IPS DF 19.7 (cell line): ENCODE measurements around the gene SNX19.
A peak's percentile ranks its signal among the peaks of the same experiment; 100 is the strongest.
"Not testable (repeated sequence)": the region's sequence is repeated elsewhere in the genome, so short reads cannot be mapped to it uniquely, and the experiment has no call there.

Experiments
- DNase-seq: peaks from one replicate; pipeline ENCODE4 v3.0.0-alpha.2; 2013; ENCODE audit warnings: low read depth, low spot score

SNX19 gene, protein sequence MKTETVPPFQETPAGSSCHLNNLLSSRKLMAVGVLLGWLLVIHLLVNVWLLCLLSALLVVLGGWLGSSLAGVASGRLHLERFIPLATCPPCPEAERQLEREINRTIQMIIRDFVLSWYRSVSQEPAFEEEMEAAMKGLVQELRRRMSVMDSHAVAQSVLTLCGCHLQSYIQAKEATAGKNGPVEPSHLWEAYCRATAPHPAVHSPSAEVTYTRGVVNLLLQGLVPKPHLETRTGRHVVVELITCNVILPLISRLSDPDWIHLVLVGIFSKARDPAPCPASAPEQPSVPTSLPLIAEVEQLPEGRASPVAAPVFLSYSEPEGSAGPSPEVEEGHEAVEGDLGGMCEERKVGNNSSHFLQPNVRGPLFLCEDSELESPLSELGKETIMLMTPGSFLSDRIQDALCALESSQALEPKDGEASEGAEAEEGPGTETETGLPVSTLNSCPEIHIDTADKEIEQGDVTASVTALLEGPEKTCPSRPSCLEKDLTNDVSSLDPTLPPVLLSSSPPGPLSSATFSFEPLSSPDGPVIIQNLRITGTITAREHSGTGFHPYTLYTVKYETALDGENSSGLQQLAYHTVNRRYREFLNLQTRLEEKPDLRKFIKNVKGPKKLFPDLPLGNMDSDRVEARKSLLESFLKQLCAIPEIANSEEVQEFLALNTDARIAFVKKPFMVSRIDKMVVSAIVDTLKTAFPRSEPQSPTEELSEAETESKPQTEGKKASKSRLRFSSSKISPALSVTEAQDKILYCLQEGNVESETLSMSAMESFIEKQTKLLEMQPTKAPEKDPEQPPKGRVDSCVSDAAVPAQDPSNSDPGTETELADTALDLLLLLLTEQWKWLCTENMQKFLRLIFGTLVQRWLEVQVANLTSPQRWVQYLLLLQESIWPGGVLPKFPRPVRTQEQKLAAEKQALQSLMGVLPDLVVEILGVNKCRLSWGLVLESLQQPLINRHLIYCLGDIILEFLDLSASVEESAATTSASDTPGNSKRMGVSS

DNA sequence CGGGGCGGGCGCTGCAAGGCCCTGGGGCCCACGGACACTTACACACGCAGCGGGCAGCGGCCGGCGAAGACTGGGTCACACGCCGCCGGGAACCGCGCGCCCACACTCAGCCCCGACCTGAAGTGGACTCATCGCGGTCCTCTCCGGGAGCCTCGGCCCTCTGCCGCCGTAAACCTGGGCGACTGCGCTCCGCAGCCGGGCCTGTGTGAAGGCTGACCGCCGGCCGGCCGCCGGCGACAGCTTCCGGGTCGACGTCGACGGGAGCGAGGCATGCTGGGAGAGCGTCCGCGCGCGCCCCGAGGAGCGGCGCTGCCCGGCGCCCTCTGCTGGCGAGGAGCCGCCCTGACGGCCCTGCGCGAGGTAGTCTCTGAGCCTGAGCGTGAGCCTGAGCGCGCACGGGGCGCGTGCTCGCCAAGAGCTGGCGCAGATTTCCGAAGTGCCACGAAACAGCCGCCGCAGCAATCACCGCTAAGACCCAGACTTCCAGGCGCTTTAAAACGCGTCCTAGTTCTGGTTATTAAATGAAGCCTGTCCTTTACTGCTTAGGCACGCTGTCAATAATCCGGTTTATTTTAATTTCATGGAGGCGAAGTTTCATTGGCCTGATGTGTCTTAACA lies at the start of gene SNX19:
SNX19 (minus strand) TSS at position 242 of the 618 bp plus-strand sequence. CDS start 540 bp downstream, outside the sequence.
- peak; percentile 35 for DNase-seq

DNA sequence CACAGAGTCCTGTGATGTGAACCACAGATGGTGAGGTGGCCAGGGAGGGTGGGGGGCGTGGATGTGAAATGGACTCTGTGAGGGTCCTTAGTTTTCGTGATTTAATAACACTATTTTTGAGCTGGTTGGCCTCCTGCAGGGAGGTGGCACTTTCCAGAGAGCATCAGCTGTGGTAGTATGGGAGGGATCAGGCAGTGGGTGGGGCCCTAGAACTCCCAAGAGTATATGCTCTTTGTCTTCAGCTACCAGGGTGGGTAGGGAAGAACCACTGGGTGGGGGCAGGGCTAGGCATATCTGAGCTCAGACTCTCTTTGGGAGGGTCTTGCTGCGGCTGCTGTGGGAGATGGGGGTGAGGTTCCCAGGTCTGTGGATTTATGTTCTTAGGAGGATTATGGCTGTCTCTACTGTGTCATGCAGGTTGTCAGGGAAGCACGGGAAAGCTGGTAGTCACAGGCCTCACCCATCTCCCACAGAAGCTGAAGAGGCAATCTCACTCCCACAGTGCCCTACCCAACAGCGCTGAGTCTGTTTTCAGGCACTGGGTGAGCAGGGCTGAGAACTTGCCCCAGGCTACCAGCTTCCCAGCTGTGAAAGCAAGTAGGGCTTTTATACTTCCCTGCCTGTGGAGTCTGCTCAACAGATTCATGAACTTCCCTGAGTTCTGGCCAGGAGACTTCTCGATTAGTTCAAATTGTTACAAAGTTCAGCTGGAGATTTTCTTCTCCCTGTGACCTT lies 47.9 kb upstream of the SNX19 start:
- DNase-seq, result no peak

DNA sequence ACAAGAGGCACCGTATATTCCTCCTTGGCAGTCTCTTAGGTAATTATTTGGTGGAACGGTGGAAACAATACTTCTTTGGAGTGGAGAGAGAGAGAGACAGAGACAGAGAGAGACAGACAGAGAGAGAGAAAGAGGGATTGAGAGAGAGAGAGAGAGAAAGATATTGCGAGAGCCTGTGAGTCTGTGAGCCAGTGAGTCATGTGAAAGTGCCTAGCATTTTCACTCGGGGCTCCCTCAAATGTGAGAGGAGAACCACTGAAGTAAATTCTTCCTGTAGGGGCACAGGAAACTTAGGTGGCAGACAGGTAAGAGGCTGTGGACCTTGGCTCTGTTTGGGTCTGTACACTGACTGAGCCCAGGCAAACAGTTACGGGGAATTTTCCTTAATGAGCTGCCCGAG lies 31.6 kb upstream of the SNX19 start:
- DNase-seq, result no peak

DNA sequence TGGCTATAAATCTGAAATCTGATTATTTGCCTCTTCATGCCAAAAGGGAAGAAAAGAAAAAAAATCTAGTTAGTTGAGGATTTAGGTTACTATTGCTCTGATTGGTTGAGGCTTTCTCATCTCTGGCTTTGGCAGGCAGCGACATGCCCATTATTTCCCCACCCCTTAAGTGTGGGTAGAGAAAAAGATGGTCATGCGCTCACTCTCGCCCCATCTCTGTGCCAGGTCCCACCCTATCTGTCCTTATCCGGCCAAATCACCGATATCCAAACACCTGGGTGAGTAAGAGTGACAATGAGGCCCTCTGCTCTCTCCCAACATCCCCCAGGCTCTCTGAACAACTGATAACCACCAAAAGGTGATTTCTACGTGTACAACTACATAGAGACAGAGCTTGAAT lies 31.2 kb upstream of the SNX19 start:
- DNase-seq, result no peak

DNA sequence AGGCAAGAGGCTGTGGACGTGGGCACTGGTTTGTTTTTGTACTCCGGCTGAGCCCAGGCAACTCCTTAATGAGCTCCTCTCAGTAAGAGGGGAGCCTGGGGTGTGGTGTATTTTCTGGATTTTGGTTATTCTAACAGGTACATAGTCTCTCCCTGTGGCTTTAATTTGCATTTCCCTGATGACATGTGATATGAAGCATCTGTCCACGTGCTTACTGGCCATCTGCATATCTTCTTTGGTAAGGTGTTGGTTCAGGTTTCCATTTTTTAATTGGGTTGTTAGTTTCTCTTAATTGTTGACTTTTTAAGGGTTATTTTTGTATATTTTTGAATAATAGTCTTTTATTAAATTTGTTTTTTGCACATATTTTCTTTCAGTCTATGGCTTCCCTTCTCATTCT lies 30.8 kb upstream of the SNX19 start:
- no peak for DNase-seq

DNA sequence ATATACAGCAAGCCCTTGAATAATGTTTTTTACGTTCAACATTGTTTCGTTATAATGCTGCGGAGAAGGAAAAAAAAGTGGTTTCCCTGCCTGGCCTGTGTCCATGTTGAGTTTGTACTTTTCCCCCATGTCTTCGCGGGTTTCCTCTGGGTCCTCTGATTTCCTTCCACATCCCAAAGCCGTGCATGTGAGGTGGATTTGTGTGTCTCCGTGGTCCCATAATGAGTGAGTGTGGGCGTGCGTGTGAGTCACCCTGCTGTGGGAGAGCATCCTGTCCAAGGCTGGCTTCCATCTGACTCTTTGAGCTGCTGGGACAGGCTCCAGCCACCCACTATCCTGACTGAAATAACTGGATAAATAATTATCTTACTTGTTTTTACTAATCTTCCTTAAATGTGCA lies 29.6 kb upstream of the SNX19 start:
- no peak for DNase-seq

DNA sequence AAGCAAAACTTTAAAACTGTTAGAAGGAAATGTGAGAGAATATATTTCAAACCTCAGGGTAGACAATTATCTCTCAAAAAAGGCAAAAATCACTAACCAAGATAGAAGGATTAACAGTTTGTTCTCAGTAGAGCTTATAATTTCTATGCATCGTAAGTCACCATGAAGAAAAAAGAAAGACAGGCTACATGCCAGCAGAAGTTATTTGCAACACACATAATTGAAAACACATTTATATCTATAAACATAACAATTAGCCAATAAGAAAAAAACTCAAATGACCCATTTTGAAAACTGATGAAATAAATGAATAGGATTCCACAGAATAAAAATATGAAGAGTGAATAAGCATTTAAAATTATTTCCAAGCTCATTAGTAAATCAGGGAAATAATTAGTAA lies 24.4 kb upstream of the SNX19 start:
- no peak for DNase-seq

DNA sequence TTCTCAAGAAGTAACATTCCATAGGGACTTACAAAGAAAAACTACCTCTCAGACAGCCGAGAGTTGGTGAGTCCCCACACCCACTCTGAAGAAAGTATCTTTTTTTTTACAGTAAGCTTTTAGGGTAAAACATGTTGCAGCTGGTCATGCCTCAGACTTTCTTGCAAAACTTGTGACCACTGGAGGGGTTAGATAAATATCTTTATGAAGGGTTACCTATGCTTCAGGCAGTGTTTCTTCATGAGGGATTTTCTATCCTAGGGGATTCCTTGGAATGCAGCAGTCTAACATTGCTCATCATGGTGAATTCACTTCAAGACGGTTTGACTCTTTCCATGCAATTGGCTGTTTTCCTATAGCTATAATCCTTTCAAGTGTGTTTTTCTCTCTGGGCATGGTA lies 20.8 kb upstream of the SNX19 start:
- DNase-seq, result no peak

DNA sequence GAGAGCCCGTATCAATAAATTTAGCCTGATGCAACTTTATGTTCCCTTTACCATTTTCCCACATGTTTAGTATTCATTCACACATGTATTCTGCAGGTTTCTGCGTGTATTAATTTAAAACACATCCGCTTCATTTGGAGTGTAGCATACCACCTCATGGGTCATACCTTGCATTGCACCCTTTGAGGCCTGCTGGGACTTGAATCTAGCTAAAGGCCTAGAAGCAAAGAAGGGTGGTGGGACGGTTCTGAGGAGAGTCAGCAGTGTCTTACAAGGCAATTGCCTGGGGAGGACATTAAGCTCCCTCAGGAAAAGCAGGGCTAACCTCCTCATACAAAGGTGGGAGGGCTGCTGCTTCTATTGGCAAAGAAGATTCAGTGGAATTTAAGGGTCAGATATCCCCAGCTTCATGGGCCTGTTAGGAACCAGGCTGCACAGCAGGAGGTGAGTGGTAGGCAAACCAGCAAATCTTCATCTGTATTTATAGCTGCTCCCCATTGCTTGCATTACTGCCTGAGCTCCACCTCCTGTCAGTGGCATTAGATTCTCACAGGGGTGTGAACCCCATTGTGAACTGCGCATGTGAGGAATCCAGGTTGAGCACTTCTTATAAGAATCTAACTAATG lies 15.9 kb upstream of the SNX19 start:
- no peak for DNase-seq

DNA sequence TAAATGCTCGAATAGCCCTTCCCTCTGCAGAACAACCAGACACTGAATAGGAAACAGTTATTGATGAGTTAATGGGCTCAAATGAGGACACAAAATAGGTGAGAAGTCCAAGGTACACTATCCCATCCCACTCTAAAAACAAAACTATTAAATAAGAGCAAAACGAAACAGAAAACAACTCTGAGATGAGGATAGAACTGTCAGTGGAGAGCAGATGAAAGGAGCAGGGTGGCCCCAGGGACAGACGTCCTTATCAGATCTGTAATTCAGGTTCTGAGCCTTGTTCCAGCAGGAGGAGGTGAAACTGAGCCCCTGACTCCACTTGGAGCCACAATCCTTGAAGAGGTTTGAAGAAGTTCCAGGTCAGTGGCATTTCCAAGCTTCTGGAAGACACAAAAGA lies 8.5 kb upstream of the SNX19 start:
- no peak for DNase-seq

DNA sequence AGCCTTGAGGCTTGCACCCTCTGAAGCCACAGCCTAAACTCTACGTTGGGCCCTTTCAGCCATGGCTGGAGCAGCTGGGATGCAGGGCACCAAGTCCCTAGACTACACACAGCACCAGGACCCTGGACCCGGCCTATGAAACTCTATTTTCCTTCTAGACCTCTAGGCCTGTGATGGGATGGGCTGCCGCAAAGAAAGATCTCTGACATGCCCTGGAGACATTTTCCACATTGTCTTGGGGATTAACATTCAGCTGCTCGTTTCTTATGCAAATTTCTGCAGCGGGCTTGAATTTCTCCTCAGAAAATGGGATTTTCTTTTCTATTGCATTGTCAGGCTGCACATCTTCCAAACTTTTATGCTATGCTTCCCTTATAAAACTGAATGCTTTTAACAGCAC lies 4.3 kb upstream of the SNX19 start:
- DNase-seq, result not testable (repeated sequence)

DNA sequence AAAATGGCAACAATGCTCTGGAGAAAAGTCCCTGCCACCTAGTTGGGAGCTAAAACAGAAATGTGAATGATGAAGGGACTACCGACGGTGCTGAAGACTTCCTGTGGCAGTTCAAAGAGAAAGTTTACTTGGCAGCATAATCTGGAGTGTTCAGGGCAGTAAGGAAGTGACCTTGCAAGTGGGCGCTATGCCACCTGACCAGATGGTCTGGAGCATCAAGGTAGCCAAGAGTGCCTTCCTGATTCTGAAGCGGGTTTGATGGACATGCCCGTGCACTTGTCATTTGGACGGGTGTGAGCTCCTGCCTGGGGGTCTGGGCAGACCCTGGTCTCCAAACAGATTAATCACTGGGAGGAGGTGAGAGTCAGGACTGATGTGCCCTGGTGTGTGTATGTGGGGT lies 1.8 kb upstream of the SNX19 start:
- no peak for DNase-seq

DNA sequence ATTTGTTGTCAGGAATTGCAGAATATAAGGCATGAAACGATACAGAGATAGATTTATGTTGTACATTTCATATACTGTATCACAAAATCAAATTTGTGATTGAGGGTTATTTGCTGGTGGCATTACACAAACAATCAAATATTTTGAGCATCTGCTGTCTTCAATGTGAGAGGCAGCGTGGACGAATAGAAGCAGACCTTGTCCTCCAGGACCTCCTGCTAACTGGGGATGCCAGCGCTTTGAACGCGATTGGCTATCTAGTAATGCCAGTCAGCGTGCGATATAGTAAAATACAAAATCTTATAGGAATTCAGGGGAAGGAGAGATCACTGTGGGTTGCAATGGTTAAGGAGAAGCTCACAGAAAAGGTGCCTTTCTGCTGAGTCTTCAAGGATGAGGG lies 631 bp upstream of the SNX19 start:
- DNase-seq, result no peak

DNA sequence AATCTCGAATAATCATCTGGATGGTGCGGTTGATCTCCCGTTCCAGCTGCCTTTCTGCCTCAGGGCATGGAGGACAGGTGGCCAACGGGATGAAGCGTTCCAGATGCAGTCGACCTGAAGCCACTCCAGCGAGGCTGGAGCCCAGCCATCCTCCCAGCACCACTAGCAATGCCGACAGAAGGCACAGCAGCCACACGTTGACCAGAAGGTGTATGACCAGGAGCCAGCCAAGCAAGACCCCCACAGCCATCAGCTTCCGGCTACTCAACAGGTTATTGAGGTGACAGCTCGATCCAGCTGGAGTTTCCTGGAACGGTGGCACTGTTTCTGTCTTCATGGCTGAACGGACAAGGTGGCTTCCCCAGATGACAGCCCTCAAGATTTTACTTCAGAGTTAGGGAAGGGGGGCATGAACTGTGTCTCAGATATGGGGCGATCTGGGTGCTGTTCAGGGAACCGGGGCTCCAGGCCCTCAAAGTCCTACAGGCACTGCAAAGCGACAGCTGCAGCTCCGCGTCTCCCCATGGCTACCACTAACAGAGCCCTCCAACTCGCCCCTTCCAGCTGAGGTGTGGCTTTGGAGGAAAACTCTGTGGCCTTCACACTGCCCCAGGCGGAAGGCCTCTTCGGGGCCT lies 559 bp downstream of the SNX19 start:
- DNase-seq, result no peak

DNA sequence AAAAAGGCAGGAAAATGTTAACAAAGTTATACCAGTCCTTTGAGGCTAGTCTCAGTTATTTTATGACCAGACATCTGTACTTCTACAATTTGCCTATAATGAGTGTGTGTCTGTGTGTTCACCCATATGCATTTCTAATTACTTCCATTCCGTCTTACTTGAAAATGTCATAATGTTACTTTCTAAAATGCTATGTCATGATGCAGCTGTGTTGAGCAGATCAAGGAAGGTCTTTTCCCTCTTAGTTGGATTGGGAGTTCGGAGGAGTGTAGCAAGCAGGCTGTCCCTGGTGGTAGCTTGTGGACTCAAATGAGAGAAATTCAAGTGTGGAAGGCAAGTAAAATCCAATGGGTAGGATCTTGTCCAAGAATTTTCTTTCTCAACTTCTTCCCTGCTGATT lies 3.0 kb downstream of the SNX19 start:
- no peak for DNase-seq

DNA sequence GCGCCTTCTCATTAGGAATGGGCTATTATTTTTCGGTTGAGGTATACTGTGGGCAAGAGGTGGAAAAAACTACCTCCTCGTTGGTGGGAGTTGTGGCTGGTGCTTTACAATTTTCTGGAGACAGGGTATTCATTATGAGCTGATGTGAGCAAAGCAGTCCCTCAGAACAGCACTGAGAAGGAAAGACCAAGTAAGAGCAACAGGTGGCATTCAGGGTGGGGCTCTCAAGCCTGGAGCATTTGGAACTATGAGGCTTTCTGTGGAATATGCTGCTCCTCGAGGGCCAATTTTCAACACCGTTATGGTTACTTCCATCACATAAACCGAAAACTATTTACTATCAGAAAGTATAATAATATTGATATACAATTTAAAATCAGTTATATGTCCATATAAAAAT lies 3.7 kb downstream of the SNX19 start:
- DNase-seq, result no peak

DNA sequence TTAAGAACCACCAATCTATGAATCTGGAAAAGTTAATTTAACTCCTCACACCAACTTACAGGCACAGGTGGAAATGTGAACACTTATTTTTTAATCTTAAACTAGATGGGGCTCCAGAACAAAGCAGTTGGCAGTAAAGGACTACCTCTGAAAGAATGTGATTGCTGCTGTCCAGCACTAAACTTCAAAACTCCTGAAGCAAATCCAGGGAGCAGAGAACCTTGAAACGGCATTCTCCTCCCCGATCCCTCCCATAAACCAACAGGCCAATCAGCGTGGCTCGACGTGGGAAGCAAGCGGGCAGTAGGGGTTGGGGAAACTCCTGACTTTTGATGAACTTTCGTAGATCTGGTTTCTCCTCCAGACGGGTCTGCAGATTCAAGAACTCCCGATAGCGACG lies 5.0 kb downstream of the SNX19 start:
- no peak for DNase-seq

DNA sequence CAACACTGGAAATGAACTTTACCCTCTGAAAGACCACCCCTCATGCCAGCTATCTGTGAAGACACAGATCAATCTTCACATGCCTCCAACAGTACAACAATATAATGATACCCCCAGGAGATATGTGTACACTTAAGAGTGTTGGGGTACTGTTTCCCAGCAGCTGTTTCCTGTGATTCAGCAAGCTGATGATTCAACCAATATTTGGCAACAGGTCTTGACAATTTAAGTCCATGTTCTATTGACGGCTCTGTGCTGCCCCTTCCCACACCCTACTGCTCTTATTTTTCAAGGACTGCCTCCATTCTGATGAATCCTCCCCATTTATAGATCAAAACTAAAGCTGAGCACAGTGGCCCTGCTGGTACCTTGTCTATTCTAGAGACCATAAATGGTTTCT lies 6.6 kb downstream of the SNX19 start:
- DNase-seq, result no peak

DNA sequence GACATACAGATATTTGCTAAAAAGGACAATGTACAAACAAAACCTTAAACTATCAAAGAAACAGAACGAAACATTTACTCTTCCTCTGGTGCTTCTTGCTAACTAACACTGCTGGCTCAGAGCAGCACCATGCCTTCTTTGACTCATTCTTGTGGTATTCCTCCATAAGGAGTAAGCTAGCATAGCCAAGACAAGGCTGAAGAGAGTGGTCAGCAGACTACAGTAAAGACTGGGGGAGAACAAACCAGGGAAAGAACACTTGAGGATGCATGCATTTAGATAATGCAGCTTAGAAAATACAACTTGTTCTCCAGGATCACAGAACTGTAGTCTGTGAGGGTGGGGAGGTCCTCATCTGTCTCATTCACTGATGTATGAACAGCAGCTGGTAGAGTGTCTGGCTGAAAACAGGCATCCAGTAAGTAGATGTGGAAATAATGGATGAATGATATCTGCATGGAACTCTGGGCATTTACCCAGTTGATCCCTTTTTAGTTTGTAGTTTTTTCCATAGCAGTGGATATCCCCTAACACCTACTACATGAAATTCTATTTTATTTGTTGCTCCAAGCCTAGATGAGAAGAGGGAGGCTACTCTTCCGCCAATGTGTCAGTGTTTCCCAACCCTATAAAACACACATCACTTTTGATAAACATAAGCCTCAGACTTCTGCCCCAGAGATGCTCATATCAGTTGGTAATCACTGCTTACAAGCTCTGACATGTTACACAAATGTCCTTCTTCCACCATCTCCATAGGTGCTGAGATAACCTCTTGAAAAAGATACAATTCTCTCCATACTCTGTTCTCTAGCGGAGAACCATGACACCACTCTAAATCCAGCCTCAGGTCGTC lies 7.3 kb downstream of the SNX19 start:
- no peak for DNase-seq

DNA sequence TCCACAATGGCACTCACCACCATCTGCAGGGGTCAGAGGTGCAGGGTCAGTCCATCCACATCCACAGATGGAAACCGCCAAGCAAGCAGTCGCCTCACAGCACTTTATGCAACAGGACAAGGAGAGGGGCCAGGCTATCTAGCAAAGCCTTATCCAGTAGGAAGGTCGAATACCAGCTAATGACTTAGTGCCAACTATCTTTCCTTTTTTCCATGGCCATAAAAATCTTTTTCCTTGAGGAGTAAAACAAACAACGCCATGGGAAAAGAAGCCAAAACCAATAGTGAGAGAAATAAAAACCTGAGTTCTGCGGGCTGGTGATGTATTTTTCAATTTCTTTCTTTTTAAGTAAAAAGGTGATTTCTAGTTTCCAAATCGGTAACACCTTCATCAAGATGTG lies 8.2 kb downstream of the SNX19 start:
- no peak for DNase-seq
